Measurements from ENCODE around the gene DNASE1.

DNA sequence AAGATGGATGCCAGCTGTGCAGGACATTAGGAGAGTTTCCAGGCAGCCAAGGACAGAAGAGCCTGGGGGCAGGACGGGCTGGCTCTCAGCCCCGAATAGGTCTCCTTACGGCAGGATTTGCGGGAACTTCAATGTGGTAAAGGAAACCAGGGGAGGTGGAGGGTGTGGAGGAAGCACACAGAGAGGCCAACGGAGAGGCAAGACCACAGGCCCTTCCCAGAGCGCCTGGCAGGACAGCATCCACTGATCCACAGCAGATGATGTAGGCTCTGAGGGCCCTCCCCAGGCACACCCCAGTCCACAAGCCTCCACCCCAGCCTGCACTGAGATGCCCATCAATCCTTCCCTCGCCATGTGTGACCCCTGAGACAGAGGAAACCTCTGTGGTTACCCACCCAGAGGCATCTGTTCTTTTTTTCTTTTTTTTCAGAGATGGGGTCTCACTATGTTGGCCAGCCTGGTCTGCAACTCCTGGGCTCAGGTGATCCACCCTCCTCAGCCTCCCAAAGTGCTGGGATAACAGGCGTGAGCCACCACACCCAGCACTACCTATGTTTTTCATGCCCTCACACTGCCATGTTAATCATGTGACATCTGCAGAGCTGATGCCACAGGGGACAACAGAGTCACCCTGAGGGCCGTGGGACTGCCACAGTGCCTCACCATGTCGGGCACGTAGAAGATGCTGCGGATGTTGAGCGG lies 19.3 kb downstream of the DNASE1 start:
- TF ChIP-seq POLR2A (IDR thresholded peaks at IDR 0.05; ENCODE audit: low read depth, low read length) (no peak), POLR2AphosphoS5 (IDR thresholded peaks at IDR 0.05; ENCODE audit: low read depth, low read length) (no peak), TAF1 (IDR thresholded peaks at IDR 0.05; ENCODE audit: borderline replicate concordance, low read depth, low read length) (no peak)
